ENCODE data around the gene SPAG9. TPM values are rescaled to one million over a fixed set of nuclear protein-coding genes. Genes with fewer than 3 reads are reported as not detected.

SPAG9 gene
- total RNA-seq, 2 experiments from 2014 or later, result 39.8 to 43.2 TPM

DNA sequence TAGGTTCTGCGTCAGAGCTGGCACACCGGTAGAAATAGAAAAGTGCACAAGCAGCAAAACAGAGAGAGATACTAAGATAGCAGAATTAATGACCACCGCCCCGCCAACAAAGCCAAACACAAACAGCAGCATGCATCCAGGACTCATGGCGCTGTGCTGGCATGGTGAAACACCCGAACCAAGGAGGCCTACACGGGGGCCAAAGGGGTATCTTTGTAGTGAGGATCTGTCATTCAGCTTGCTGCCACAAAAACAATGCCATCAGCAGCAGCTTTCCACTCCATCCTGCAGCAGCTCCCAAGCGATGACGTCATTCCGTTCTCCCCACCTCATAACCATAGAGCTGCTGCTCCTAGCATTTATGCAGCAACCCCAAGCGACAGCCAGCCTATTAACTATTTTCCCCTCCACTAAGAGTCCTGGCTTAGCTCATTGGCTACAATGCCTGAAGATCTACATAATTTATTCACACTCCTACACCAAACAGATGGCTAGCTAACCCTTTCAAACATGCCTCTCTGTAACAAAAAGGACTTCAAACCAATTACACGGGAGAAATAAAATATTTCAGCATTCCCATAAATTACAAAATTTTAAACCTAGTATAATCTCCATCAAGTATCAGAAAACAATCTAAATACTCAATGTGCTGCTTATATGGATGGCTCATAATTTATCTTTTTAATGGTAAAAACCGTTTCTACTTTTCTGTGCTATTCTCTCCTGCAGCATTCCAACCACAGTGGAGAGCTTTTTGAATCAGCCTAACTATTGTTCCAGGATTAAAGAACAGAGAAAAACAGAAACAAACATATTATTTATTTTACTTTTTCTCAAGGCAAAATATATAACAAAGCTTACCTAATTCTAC is 73.9 kb downstream of the SPAG9 start:
- no peak overlapping the region for H3K4me3 Mint-ChIP-seq
- no peaks in the 10 kb centered on the region for H3K9me3 Mint-ChIP-seq
- DNase-seq, result no peak
- no peak overlapping the region for H3K27ac Mint-ChIP-seq
- intact Hi-C loops (cut with micrococcal nuclease), result no loop called here
- no peaks in the 10 kb centered on the region for H3K27me3 Mint-ChIP-seq (ENCODE audit: low read depth)
- H3K4me1 Mint-ChIP-seq (ENCODE audit: low read depth), result no peaks in the 10 kb centered on the region
- peaks cover 4% of the 10 kb centered on the region for H3K36me3 Mint-ChIP-seq (ENCODE audit: low read depth)
- CTCF ChIA-PET, result interaction anchor here (0.6 to 1.8 kb wide), 5 partner anchors 10 to 182 kb away, joined by 3 to 6 read pairs (median 3); partner anchors contain the start of gene NME1

DNA sequence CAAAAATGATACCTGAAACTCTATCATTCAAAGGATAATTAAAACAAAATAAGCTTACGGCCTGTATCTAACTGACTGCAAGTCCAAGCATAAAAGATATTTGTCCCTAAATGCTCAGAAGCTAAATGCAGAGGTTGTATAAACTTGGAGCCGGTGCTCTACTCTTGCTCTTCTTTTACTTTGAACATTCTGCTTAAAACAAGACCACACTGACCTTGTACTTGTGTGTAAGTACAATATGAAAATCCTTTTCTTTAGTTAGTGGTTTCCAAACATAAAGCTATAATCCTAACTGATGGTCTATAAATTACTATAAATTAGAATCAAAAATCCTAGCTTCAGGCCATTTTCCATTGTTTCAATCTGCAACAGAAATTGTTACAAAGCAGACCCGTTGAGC is 74.6 kb downstream of the SPAG9 start:
- intact Hi-C loops (cut with micrococcal nuclease), result no loop called here
- DNase-seq, result no peak
- no peaks in the 10 kb centered on the region for H3K27me3 Mint-ChIP-seq (ENCODE audit: low read depth)
- peaks cover 4% of the 10 kb centered on the region for H3K36me3 Mint-ChIP-seq (ENCODE audit: low read depth)
- CTCF ChIA-PET, result interaction anchor here (0.6 to 1.8 kb wide), 5 partner anchors 10 to 183 kb away, joined by 3 to 6 read pairs (median 3); partner anchors contain the start of gene NME1
- no peak overlapping the region for H3K4me3 Mint-ChIP-seq
- no peaks in the 10 kb centered on the region for H3K4me1 Mint-ChIP-seq (ENCODE audit: low read depth)
- H3K9me3 Mint-ChIP-seq, result no peaks in the 10 kb centered on the region
- H3K27ac Mint-ChIP-seq, result no peak overlapping the region

DNA sequence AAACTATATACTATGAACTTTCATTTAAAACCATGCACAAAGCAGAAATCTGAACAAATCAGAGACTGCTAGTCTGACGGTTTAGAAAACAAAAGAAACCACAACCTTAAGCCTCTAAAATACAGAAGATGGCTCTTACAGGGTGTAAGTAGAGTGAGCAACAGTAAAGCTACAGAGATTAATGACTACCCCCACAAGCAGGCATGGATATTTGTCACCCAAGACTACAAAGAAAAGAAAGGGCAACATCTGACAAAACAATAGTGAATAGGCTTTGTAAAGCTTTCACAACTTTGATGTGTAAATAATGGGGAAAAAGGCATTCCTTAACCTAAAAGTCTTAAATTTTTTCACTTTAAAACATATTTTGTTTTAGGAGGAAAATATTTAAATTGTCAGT is 75.0 kb downstream of the SPAG9 start:
- no peak for DNase-seq
- H3K4me1 Mint-ChIP-seq (ENCODE audit: low read depth), result no peaks in the 10 kb centered on the region
- CTCF ChIA-PET, result interaction anchor here (0.6 to 1.8 kb wide), 3 partner anchors 10 to 18 kb away, joined by 3 to 6 read pairs (median 4); no protein-coding TSS in a partner anchor
- peaks cover 2% of the 10 kb centered on the region for H3K36me3 Mint-ChIP-seq (ENCODE audit: low read depth)
- H3K4me3 Mint-ChIP-seq, result no peak overlapping the region
- no peaks in the 10 kb centered on the region for H3K9me3 Mint-ChIP-seq
- no peaks in the 10 kb centered on the region for H3K27me3 Mint-ChIP-seq (ENCODE audit: low read depth)
- H3K27ac Mint-ChIP-seq, result no peak overlapping the region
- intact Hi-C loops (cut with micrococcal nuclease), result no loop called here

DNA sequence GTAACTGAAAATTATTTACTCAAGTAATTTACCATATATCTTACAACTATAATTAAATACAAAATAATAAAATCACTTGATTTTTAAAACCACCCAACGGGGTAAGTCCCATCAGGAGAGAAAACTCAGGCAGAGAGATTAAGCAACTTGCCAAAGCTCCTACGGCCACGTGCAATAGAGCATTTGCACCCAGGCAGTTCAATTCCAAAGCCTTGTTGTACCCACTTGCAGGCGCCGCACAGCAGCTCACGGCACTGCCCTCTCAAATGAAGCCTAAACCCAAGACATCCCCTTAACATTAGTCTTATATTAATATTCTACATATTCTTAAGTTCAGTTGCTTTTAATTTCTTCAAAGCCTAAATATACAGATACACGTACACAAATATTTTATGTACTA is 75.7 kb downstream of the SPAG9 start:
- no peak overlapping the region for H3K27ac Mint-ChIP-seq
- H3K4me3 Mint-ChIP-seq, result no peak overlapping the region
- no peaks in the 10 kb centered on the region for H3K4me1 Mint-ChIP-seq (ENCODE audit: low read depth)
- no peaks in the 10 kb centered on the region for H3K9me3 Mint-ChIP-seq
- DNase-seq, result no peak
- CTCF ChIA-PET, result interaction anchor here (1.3 kb wide), 1 partner anchor 44 kb away, joined by 3 read pairs; no protein-coding TSS in a partner anchor
- no peaks in the 10 kb centered on the region for H3K27me3 Mint-ChIP-seq (ENCODE audit: low read depth)
- intact Hi-C loops (cut with micrococcal nuclease), result no loop called here
- H3K36me3 Mint-ChIP-seq (ENCODE audit: low read depth), result peaks cover under 1% of the 10 kb centered on the region

DNA sequence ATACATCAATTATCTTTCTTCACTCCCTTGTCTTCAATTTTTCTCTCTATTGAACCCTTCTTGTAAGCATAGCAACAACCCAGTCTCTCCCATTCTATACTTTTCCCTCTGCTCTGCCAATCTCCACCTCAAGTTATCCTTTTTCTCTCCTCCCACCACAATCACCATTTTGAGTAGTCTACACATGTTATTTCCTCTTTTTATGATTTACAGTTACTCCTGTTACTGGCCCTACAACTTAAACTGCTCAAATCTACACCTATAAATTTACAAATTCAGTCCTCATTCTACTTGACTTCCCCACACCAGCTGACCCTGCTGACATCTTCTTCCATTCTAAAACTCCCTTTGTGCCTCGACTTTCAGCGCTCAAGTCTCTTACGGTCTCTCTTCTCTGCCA is 84.6 kb downstream of the SPAG9 start:
- intact Hi-C loops (cut with micrococcal nuclease), result no loop called here
- Mint-ChIP-seq H3K27ac (no peak overlapping the region), H3K36me3 (ENCODE audit: low read depth) (peaks cover 1% of the 10 kb centered on the region), H3K4me3 (no peak overlapping the region), H3K9me3 (no peaks in the 10 kb centered on the region), H3K27me3 (ENCODE audit: low read depth) (no peaks in the 10 kb centered on the region), H3K4me1 (ENCODE audit: low read depth) (peaks cover 26% of the 10 kb centered on the region)
- CTCF ChIA-PET, result interaction anchor here (1.2 to 1.3 kb wide), 2 partner anchors 10 to 20 kb away, joined by 3 to 4 read pairs; no protein-coding TSS in a partner anchor
- no peak for DNase-seq

DNA sequence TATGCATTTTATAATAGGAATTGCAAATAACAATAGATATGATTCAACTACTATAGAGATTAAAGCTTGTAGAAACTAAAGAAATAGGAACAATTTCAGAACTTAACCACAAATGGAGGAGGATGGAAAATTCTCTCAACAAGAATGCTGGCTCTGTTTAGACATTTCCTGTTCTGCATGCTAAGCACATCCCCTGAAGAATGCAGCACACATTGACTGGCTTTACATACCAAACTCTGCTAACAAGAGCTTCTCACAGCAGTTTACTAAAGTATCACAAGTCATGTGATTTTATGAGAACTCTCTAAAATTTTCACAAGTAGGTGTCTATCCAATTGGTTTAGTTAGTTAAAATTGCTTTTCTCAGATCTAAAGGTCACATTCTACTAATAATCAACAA is 85.2 kb downstream of the SPAG9 start:
- H3K27me3 Mint-ChIP-seq (ENCODE audit: low read depth), result no peaks in the 10 kb centered on the region
- H3K27ac Mint-ChIP-seq, result no peak overlapping the region
- DNase-seq, result no peak
- H3K36me3 Mint-ChIP-seq (ENCODE audit: low read depth), result peaks cover 1% of the 10 kb centered on the region
- H3K4me1 Mint-ChIP-seq (ENCODE audit: low read depth), result peaks cover 28% of the 10 kb centered on the region
- H3K4me3 Mint-ChIP-seq, result no peak overlapping the region
- CTCF ChIA-PET, result interaction anchor here (1.0 to 1.3 kb wide), 3 partner anchors 11 to 118 kb away, joined by 3 to 5 read pairs (median 4); partner anchors contain the start of gene NME1
- no peaks in the 10 kb centered on the region for H3K9me3 Mint-ChIP-seq
- intact Hi-C loops (cut with micrococcal nuclease), result no loop called here

DNA sequence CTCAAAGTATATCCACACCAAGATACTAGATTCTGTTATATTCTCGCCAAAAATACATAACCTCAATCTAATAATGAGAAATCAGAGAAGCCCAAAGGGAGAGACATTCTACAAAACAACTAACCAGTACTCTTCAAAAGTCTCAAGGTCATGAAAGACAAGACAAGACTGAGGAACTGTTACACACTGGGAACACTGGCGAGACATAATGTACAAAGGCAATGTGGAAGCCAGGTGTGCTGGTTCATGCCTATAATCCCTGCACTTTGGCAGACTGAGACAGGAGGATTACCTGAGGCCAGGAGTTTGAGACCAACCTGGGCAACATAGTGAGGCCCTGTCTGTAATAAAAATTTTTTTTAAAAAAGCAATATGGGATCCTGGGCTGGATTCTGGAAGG is 85.9 kb downstream of the SPAG9 start:
- intact Hi-C loops (cut with micrococcal nuclease), result no loop called here
- no peak for DNase-seq
- Mint-ChIP-seq H3K36me3 (ENCODE audit: low read depth) (peaks cover 1% of the 10 kb centered on the region), H3K27ac (no peak overlapping the region), H3K9me3 (no peaks in the 10 kb centered on the region), H3K27me3 (ENCODE audit: low read depth) (no peaks in the 10 kb centered on the region), H3K4me1 (ENCODE audit: low read depth) (peaks cover 35% of the 10 kb centered on the region), H3K4me3 (no peak overlapping the region)
- CTCF ChIA-PET, result interaction anchor here (1.0 to 1.3 kb wide), 2 partner anchors 11 to 118 kb away, joined by 4 to 5 read pairs; partner anchors contain the start of gene NME1

DNA sequence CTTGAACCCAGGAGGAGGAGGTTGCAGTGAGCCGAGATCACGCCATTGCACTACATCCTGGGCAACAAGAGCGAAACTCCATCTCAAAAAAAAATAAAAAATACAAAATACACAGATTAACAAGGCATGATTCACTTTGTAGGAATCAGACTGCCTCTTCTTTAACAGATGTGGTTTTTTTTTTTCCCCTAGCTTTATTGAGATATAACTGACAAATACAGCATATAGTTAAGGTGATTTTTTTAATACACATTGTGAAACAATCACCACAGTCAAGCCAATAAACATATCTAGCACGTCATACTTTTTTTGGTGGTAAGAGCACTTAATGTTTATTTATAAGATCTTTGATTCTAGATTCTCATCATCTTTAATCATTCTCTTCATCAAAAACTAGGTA is 87.8 kb downstream of the SPAG9 start:
- no peaks in the 10 kb centered on the region for H3K27me3 Mint-ChIP-seq (ENCODE audit: low read depth)
- H3K9me3 Mint-ChIP-seq, result no peaks in the 10 kb centered on the region
- H3K4me1 Mint-ChIP-seq (ENCODE audit: low read depth), result peaks cover 50% of the 10 kb centered on the region
- DNase-seq, result no peak
- H3K4me3 Mint-ChIP-seq, result no peak overlapping the region
- H3K36me3 Mint-ChIP-seq (ENCODE audit: low read depth), result no peaks in the 10 kb centered on the region
- CTCF ChIA-PET, result interaction anchor here (1.8 kb wide), 1 partner anchor 9 kb away, joined by 3 read pairs; no protein-coding TSS in a partner anchor
- intact Hi-C loops (cut with micrococcal nuclease), result no loop called here
- no peak overlapping the region for H3K27ac Mint-ChIP-seq

DNA sequence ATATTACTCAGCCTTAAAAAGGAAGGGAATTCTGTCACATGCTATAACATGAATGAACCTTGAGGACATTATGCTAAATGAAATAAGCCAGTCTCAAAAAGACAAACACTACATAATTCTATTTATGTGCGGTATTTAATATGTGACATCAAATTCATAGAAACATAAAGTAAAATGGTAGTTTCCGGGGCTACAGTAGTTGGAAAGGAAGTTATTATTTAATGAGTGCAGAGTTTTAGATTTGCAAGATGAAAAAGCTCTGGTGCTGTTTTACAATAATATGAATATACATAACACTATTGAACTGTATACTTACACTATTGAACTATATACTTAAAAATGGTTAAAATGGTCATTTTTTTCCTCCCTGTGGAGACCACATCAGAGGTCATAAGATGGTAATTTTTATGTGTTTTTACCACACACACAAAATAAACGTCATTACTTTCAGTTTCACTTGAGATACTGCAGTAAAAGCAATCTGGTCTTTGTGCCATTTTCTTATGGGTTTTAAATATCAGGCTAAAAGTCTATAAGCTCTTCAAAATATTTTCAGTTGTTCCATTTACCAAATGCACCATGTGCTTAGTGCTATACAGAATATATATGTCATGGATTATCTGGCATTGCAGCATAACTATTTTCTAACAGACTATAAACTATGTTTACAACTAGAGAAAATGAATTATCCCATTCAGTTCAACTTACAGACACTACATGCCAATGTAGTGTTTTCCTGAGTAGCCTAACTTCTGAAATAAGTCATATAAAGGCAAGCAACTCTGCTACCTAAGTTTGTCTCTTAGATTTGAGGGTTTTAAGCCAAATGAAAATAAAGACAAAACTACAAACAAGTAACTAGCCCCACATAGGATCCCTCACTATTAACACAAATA is 90.9 kb downstream of the SPAG9 start:
- Mint-ChIP-seq H3K9me3 (no peaks in the 10 kb centered on the region), H3K4me3 (no peak overlapping the region), H3K4me1 (ENCODE audit: low read depth) (peaks cover 29% of the 10 kb centered on the region), H3K27ac (peak overlapping the region; percentile 22), H3K27me3 (ENCODE audit: low read depth) (no peaks in the 10 kb centered on the region), H3K36me3 (ENCODE audit: low read depth) (no peaks in the 10 kb centered on the region)
- no peak for DNase-seq
- CTCF ChIA-PET, result interaction anchor here (0.8 to 1.0 kb wide), 2 partner anchors 28 to 123 kb away, joined by 3 read pairs; partner anchors contain the start of gene NME1
- intact Hi-C loops (cut with micrococcal nuclease), result loop anchor here (1.0 kb wide), 1 partner anchor 123 kb away; the partner anchor contains the start of gene NME1

DNA sequence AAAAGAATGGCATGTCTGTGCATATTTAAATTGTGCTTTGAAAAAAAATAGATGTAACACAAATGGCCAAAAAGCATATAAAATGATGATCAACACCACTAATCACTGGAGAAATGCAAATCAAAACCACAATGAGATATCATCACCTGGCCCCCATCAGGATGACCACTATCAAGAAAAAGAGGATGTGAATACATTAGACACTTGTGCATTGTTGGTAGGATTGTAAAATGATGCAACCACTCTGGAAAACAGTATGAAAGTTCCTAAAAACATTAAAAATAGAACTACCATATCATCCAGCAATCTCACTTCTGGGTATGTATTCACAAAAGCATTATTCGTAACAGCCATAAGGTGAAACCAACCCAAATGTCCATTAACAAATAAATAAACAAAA is 91.5 kb downstream of the SPAG9 start:
- CTCF ChIA-PET, result no interaction called here
- DNase-seq, result no peak

DNA sequence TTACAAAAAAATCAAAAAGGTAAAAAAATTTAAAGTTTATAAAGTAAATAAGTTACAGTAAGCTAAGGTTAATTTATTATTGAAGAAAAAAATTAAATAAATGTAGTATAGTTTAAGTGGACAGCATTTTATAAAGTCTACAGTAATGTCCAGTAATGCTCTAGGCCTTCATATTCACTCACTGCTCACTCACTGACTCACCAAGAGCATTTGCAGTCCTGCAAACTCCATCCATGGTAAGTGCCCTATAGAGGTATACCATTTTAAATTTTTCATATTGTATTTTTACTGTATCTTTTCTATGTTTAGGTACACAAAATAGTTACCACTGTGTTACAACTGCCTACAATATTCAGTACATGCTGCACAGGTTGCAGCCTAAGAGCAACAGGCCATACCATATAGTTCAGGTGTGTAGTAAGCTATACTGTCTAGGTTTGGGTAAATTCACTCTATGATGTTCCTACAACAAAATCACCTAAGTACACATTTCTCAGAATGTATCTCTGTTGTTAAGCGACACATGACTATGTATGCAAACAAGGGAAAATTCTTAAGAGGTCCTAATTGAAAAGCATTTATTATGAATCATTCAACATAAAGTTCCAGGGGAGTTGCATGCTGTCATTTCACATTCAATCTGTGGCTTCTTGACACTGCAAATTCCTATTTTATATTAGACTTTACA is 92.3 kb downstream of the SPAG9 start:
- no peaks in the 10 kb centered on the region for H3K36me3 Mint-ChIP-seq (ENCODE audit: low read depth)

More for the DNA sequence above, 91.5 kb downstream of the SPAG9 start:
- Mint-ChIP-seq H3K36me3 (ENCODE audit: low read depth) (no peaks in the 10 kb centered on the region), H3K27me3 (ENCODE audit: low read depth) (no peaks in the 10 kb centered on the region), H3K4me1 (ENCODE audit: low read depth) (peaks cover 24% of the 10 kb centered on the region), H3K9me3 (no peaks in the 10 kb centered on the region), H3K27ac (no peak overlapping the region), H3K4me3 (no peak overlapping the region)
- intact Hi-C loops (cut with micrococcal nuclease), result loop anchor here (1.0 kb wide), 1 partner anchor 124 kb away; the partner anchor contains the start of gene NME1

More for the DNA sequence above, 92.3 kb downstream of the SPAG9 start:
- Mint-ChIP-seq H3K9me3 (no peaks in the 10 kb centered on the region), H3K27ac (no peak overlapping the region), H3K27me3 (ENCODE audit: low read depth) (no peaks in the 10 kb centered on the region), H3K4me1 (ENCODE audit: low read depth) (peaks cover 24% of the 10 kb centered on the region), H3K4me3 (no peak overlapping the region)
- CTCF ChIA-PET, result interaction anchor here (0.6 to 1.3 kb wide), 5 partner anchors 12 to 125 kb away, joined by 3 read pairs; partner anchors contain the start of gene NME1
- no peak for DNase-seq
- intact Hi-C loops (cut with micrococcal nuclease), result no loop called here
